Daoy (cell line): ENCODE results near the gene CHORDC1. TPM values are rescaled to one million over a fixed set of nuclear protein-coding genes. Genes with fewer than 3 reads are reported as not detected.
"Not testable (repeated sequence)": the region's sequence is repeated elsewhere in the genome, so short reads cannot be mapped to it uniquely, and the experiment has no call there.

Experiments used
- DNase-seq: peaks from one replicate; pipeline ENCODE4 v3.0.0-alpha.2; 2015; ENCODE audit warnings: low read depth
- total RNA-seq: library from RNA; depleted of rRNA; stranded (reverse); fragments of >200 nt; shearing (Covaris generic); gene quantifications from 2 replicates; pipeline ENCODE4 v1.2.3, GENCODE V29; 2014

CHORDC1 gene
- total RNA-seq, 1 experiment from 2014 or later: 71.3 TPM

- no peak for DNase-seq
These were observed 6.2 kb downstream of the CHORDC1 start for GRCh38 chr11:90216611-90217010.

GRCh38 chr11:90213322-90213721, 9.5 kb downstream of the CHORDC1 start:
- no peak for DNase-seq

GRCh38 chr11:90208857-90209256, 14.0 kb downstream of the CHORDC1 start:
- no peak for DNase-seq

GRCh38 chr11:90207992-90208391, 14.9 kb downstream of the CHORDC1 start:
- not testable (repeated sequence) for DNase-seq

GRCh38 chr11:90204832-90205646, 17.8 kb downstream of the CHORDC1 start:
- DNase-seq: peak; percentile 15

GRCh38 chr11:90204407-90204806, 18.4 kb downstream of the CHORDC1 start:
- DNase-seq: no peak

GRCh38 chr11:90202342-90202741, 20.5 kb downstream of the CHORDC1 start:
- DNase-seq: no peak

GRCh38 chr11:90197377-90197776, 25.5 kb downstream of the CHORDC1 start:
- no peak for DNase-seq

GRCh38 chr11:90192869-90193582, 29.8 kb downstream of the CHORDC1 start:
- DNase-seq: no peak

- no peak for DNase-seq
These were observed 33.8 kb downstream of the CHORDC1 start for GRCh38 chr11:90189011-90189410.

- DNase-seq: no peak
These were observed 35.0 kb downstream of the CHORDC1 start for GRCh38 chr11:90187839-90188238.

GRCh38 chr11:90179923-90180322, 42.9 kb downstream of the CHORDC1 start:
- DNase-seq: no peak

GRCh38 chr11:90178751-90179150, 44.1 kb downstream of the CHORDC1 start:
- no peak for DNase-seq

- no peak for DNase-seq
These were observed 46.8 kb downstream of the CHORDC1 start for GRCh38 chr11:90176069-90176468.

- no peak for DNase-seq
These were observed 51.5 kb downstream of the CHORDC1 start for GRCh38 chr11:90171359-90171758.

- DNase-seq: no peak
These were observed 54.3 kb downstream of the CHORDC1 start for GRCh38 chr11:90168571-90168970.

GRCh38 chr11:90167704-90168103, 55.1 kb downstream of the CHORDC1 start:
- not testable (repeated sequence) for DNase-seq

- DNase-seq: not testable (repeated sequence)
These were observed 55.8 kb downstream of the CHORDC1 start for GRCh38 chr11:90166982-90167573.
